ENCODE measurements around the gene GIPC2. TPM values are rescaled to one million over a fixed set of nuclear protein-coding genes. Genes with fewer than 3 reads are reported as not detected.

The GIPC2 gene
- polyA plus RNA-seq, 3 donors, result not detected

- WGBS (ENCODE audit: insufficient coverage), result no CpG with 5 or more reads among the region's 1 CpG
- intact Hi-C loops (cut with micrococcal nuclease), result no loop called here
- H3K27ac ChIP-seq (ENCODE audit: low read depth in 1 of 2, low read length in 2 of 2), result no peak overlapping the region
- H3K9me3 Mint-ChIP-seq, result peaks cover 0 to 7% (median 0%) of the 10 kb centered on the region in 7 donors
- TF ChIP-seq CTCF (IDR thresholded peaks at IDR 0.05), result no peak
- no peak for DNase-seq
- H3K27me3 ChIP-seq (ENCODE audit: control insufficient read depth in 2 of 2, insufficient read depth in 2 of 2, low read length in 2 of 2), result no peaks in the 10 kb centered on the region
- no peaks in the 10 kb centered on the region for H3K36me3 ChIP-seq (replicated peaks in 1 of 2; ENCODE audit: control insufficient read depth in 1 of 2, insufficient read depth in 2 of 2, low read length in 2 of 2)
- H3K79me2 ChIP-seq (ENCODE audit: insufficient read depth, low read length), result no peaks in the 10 kb centered on the region
- H4K20me1 ChIP-seq (ENCODE audit: insufficient read depth, low read length), result no peaks in the 10 kb centered on the region
- H3K36me3 Mint-ChIP-seq, result no peaks in the 10 kb centered on the region
- H3K4me2 ChIP-seq (replicated peaks; ENCODE audit: extremely low read depth, low read length, poor library complexity, severe bottlenecking), result no peak overlapping the region
- no peak overlapping the region for H3K4me3 ChIP-seq (replicated peaks in 1 of 3; ENCODE audit: low read depth in 2 of 3, low read length in 3 of 3)
- H3K4me1 Mint-ChIP-seq, result peaks cover 2% of the 10 kb centered on the region
- no peak overlapping the region for H2AFZ ChIP-seq (ENCODE audit: insufficient read depth, low read depth, low read length, poor library complexity, severe bottlenecking)
- H3K4me1 ChIP-seq (ENCODE audit: control insufficient read depth in 1 of 2, insufficient read depth in 2 of 2, low read length in 2 of 2), result no peaks in the 10 kb centered on the region
- no peak overlapping the region for H3K9ac ChIP-seq (ENCODE audit: insufficient read depth, low read length, poor library complexity, severe bottlenecking)
- no peak overlapping the region for H3K4me3 Mint-ChIP-seq
- no peaks in the 10 kb centered on the region for H3K9me3 ChIP-seq (replicated peaks in 1 of 2; ENCODE audit: control insufficient read depth in 1 of 2, insufficient read depth in 1 of 2, low read length in 2 of 2)
- H3K27ac Mint-ChIP-seq, result no peak overlapping the region
- peaks cover 0 to 4% (median 1%) of the 10 kb centered on the region in 3 donors for H3K27me3 Mint-ChIP-seq (ENCODE audit: low read depth in 3 of 3)
Measured at GRCh38 chr1:78073441-78073840, 27.7 kb downstream of the GIPC2 start.

- no peak overlapping the region for H3K9ac ChIP-seq (ENCODE audit: insufficient read depth, low read length, poor library complexity, severe bottlenecking)
- no peak overlapping the region for H3K4me3 Mint-ChIP-seq
- H3K4me3 ChIP-seq (replicated peaks in 1 of 3; ENCODE audit: low read depth in 2 of 3, low read length in 3 of 3), result no peak overlapping the region
- TF ChIP-seq CTCF (IDR thresholded peaks at IDR 0.05), result no peak
- H3K4me1 ChIP-seq (ENCODE audit: control insufficient read depth in 1 of 2, insufficient read depth in 2 of 2, low read length in 2 of 2), result no peaks in the 10 kb centered on the region
- no peak for DNase-seq
- peaks cover 2% of the 10 kb centered on the region for H3K4me1 Mint-ChIP-seq
- H3K79me2 ChIP-seq (ENCODE audit: insufficient read depth, low read length), result no peaks in the 10 kb centered on the region
- no peaks in the 10 kb centered on the region for H3K36me3 Mint-ChIP-seq
- no peak overlapping the region for H3K27ac Mint-ChIP-seq
- no peaks in the 10 kb centered on the region for H3K27me3 Mint-ChIP-seq (ENCODE audit: low read depth in 3 of 3)
- H3K4me2 ChIP-seq (replicated peaks; ENCODE audit: extremely low read depth, low read length, poor library complexity, severe bottlenecking), result no peak overlapping the region
- WGBS (ENCODE audit: insufficient coverage), result 100% methylated on average over 2 of the region's 3 CpGs
- H3K36me3 ChIP-seq (replicated peaks in 1 of 2; ENCODE audit: control insufficient read depth in 1 of 2, insufficient read depth in 2 of 2, low read length in 2 of 2), result no peaks in the 10 kb centered on the region
- no peak overlapping the region for H3K27ac ChIP-seq (ENCODE audit: low read depth in 1 of 2, low read length in 2 of 2)
- no peaks in the 10 kb centered on the region for H4K20me1 ChIP-seq (ENCODE audit: insufficient read depth, low read length)
- intact Hi-C loops (cut with micrococcal nuclease), result no loop called here
- no peak overlapping the region for H2AFZ ChIP-seq (ENCODE audit: insufficient read depth, low read depth, low read length, poor library complexity, severe bottlenecking)
- H3K9me3 Mint-ChIP-seq, result peaks cover 0 to 7% (median 0%) of the 10 kb centered on the region in 7 donors
- no peaks in the 10 kb centered on the region for H3K27me3 ChIP-seq (ENCODE audit: control insufficient read depth in 2 of 2, insufficient read depth in 2 of 2, low read length in 2 of 2)
- H3K9me3 ChIP-seq (replicated peaks in 1 of 2; ENCODE audit: control insufficient read depth in 1 of 2, insufficient read depth in 1 of 2, low read length in 2 of 2), result no peaks in the 10 kb centered on the region
Measured at GRCh38 chr1:78075621-78076020, 29.9 kb downstream of the GIPC2 start.
